Peyer's patch (tissue), 4 donors: ENCODE results near the gene GTSE1.

Source experiments
- CTCF ChIP-seq, 6 experiments: fragments of 450-650 bp in 4 of 6; fragments of 200-600 bp in 2 of 6; sonication (generic) in 1 of 6; IDR thresholded peaks; one replicate each; pipeline ENCODE4 v1.5.1; 2017 to 2019; ENCODE audit warnings: antibody characterized with exemption in 6 of 6, mild to moderate bottlenecking in 3 of 6, moderate library complexity in 1 of 6
- POLR2A ChIP-seq, 2 donors: fragments of 450-650 bp; IDR thresholded peaks; one replicate each; pipeline ENCODE4 v1.5.1; 2017; ENCODE audit warnings: antibody characterized with exemption in 2 of 2, mild to moderate bottlenecking in 2 of 2, moderate library complexity in 2 of 2

DNA sequence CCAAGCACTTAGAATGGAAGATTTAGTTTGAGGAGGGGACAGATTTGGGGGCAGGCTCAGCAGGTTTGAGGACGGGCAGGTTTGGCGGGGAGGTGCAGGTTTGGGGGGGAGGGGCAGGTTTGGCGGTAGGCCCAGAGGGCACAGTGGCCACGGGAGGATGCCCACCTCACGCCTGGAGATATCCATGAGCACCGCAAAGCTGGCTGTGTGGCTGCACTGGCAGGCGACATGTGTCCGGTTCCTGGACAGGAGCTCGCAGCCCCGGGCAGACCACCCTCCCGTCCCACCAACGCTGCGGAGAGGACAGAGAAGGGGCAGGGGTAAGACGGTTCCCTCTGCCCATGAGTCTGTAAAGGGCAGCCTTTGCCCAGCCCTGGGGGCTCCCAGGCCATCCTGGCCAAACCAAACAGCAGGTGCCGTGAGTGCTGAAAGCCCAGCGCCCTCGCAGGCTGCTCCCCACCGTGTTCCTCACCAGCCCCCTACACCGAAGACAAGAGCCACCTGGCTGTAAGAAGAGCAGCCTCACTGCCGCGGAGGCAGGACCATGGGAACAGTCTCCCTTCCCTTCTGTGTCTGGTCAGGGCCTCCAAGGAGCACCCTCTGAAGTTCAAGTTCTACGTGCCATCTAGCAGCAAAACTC is 81.9 kb downstream of the GTSE1 start:
- no peak for TF ChIP-seq CTCF (IDR thresholded peaks at IDR 0.05)
- TF ChIP-seq POLR2A (IDR thresholded peaks at IDR 0.05) = no peak
